K562 (cell line): ENCODE results near the gene B3GAT3. TPM values are rescaled to one million over a fixed set of nuclear protein-coding genes. Genes with fewer than 3 reads are reported as not detected.
A peak's percentile ranks its signal among the peaks of the same experiment; 100 is the strongest.

Experiments used
- BCOR ChIP-seq: fragments of 450-650 bp; IDR thresholded peaks from 2 replicates; pipeline ENCODE4 v1.6.1; 2016
- EP300 ChIP-seq: IDR thresholded peaks from 2 replicates; pipeline ENCODE4 v1.6.1; 2012; ENCODE audit warnings: low read length, improper control_type of control experiment
- GATA2 ChIP-seq: sonication (generic); formaldehyde crosslinking; IDR thresholded peaks from 2 replicates; pipeline ENCODE4 v1.4.0; 2020; ENCODE audit warnings: mild to moderate bottlenecking, missing genetic modification reagents
- JUNB ChIP-seq: fragments of 450-650 bp; formaldehyde crosslinking; conservative IDR thresholded peaks from 2 replicates; pipeline ENCODE4 v1.4.0; 2020; ENCODE audit warnings: mild to moderate bottlenecking
- NEUROD1 ChIP-seq: fragments of 150-350 bp; IDR thresholded peaks from 2 replicates; pipeline ENCODE4 v1.6.1; 2014; ENCODE audit warnings: borderline replicate concordance, low read length, low read depth; ENCODE audit not compliant: partially characterized antibody
- POLR2B ChIP-seq: fragments of 450-650 bp; IDR thresholded peaks from 2 replicates; pipeline ENCODE4 v1.6.1; 2018; ENCODE audit warnings: low read depth; ENCODE audit not compliant: partially characterized antibody
- POLR3A ChIP-seq: IDR thresholded peaks from 2 replicates; pipeline ENCODE4 v1.6.1; 2011; ENCODE audit warnings: borderline replicate concordance, mild to moderate bottlenecking, moderate library complexity; ENCODE audit not compliant: insufficient read length, insufficient read depth; ENCODE audit errors: extremely low read depth
- POU5F1 ChIP-seq: fragments of 150-350 bp; IDR thresholded peaks from 2 replicates; pipeline ENCODE4 v1.6.1; 2014; ENCODE audit warnings: borderline replicate concordance, low read length, low read depth, mild to moderate bottlenecking; ENCODE audit not compliant: partially characterized antibody
- RBM22 ChIP-seq: fragments of 200-400 bp; formaldehyde crosslinking; IDR thresholded peaks from 2 replicates; pipeline ENCODE4 v1.6.1; 2018; ENCODE audit warnings: low read length, low read depth; ENCODE audit not compliant: poor library complexity, severe bottlenecking
- RBM39 ChIP-seq: fragments of 200-400 bp; formaldehyde crosslinking; optimal IDR thresholded peaks from 2 replicates; pipeline ENCODE3; 2018; ENCODE audit warnings: low read depth, low read length
- RNF2 ChIP-seq: sonication (generic); IDR thresholded peaks from 2 replicates; pipeline ENCODE4 v1.6.1; 2016
- SMARCA4 ChIP-seq: fragments of 450-650 bp; IDR thresholded peaks from 2 replicates; pipeline ENCODE4 v1.6.1; 2016
- TFAM ChIP-seq: fragments of 250-450 bp; sonication (Bioruptor Pico); conservative IDR thresholded peaks from 2 replicates; pipeline ENCODE4 v1.5.0; 2021; ENCODE audit warnings: mild to moderate bottlenecking, moderate library complexity
- ZNF121 ChIP-seq: sonication (generic); formaldehyde crosslinking; conservative IDR thresholded peaks from 2 replicates; pipeline ENCODE4 v1.8.0; 2022; ENCODE audit warnings: missing genetic modification reagents
- polyA plus RNA-seq, 8 experiments: library from polyadenylated mRNA; depleted of rRNA in 4 of 8; stranded (reverse) in 5 of 8; unstranded in 3 of 8; fragments of >200 nt; fragmentation: Nextera tagmentation in 2 of 8; fragmentation: Illumina TruSeq in 1 of 8; extraction: Ambion mirVana in 2 of 8; extraction: Trizol in 1 of 8; gene quantifications; 2 replicates each; pipeline versions ENCODE4 v1.2.1 to v1.2.3, GENCODE V29; 2011 to 2014; ENCODE audit warnings: inconsistent platforms in 1 of 8, missing spikeins in 1 of 8
- total RNA-seq, 7 experiments: library from RNA; depleted of rRNA in 6 of 7; stranded (reverse); fragments of >200 nt in 6 of 7; fragmentation: Illumina TruSeq in 2 of 7; extraction: Trizol in 2 of 7; gene quantifications; 2 replicates each; pipeline versions ENCODE4 v1.2.1 to v1.2.3, GENCODE V29; 2011 to 2021; ENCODE audit warnings: low replicate concordance in 1 of 7
- TF ChIP-seq, protein P1 (sequence below): fragments of 250-450 bp; sonication (Bioruptor Pico); IDR thresholded peaks from 2 replicates; pipeline ENCODE4 v1.9.0; 2021; ENCODE audit warnings: mild to moderate bottlenecking
- TF ChIP-seq, protein P2 (sequence below): fragments of 450-650 bp; formaldehyde crosslinking; conservative IDR thresholded peaks from 2 replicates; pipeline ENCODE4 v1.4.0; 2022; ENCODE audit warnings: mild to moderate bottlenecking, missing genetic modification characterization
- TF ChIP-seq, protein P3 (sequence below): sonication (generic); formaldehyde crosslinking; IDR thresholded peaks from 2 replicates; pipeline ENCODE4 v1.8.0; 2023; ENCODE audit warnings: missing genetic modification reagents, mild to moderate bottlenecking, borderline replicate concordance
- TF ChIP-seq, protein P4 (sequence below): fragments of 450-650 bp; IDR thresholded peaks from 2 replicates; pipeline ENCODE4 v1.6.1; 2016; ENCODE audit warnings: borderline replicate concordance

B3GAT3 gene
- total and polyA plus RNA-seq, 9 of the 15 experiments (the other 6 are each of a cell fraction or from before 2014, with no cell fraction given), result 0.30 to 64.0 (median 21.4) TPM

DNA sequence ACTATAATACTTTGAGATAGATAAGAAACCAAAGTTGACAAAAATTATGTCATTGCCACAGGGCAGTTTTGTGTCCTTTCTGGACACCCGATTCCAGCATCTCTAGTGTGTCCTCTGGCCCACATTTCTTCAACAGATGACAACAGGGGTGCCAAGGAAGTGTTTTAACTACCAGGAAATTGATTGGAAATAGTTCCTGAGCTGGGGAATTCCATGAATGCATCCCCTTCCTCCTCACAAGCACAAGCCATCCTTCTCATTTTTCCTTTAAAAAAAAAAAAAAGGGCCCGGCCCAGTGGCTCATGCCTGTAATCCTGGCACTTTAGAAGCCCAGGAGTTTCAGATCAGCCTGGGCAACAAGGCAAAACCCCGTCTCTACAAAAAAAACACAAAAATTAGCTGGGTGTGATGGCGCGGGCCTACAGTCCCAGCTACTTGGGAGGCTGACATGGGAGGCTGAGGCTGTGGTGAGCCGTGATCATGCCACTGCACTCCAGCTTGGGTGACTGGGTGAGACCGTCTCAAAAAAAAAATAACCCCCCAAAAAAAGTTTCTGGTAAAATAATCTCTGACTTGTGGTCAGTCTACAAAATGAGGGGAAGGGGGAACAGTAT lies 797 bp upstream of the B3GAT3 start (continued):
- TF ChIP-seq, protein P1, sequence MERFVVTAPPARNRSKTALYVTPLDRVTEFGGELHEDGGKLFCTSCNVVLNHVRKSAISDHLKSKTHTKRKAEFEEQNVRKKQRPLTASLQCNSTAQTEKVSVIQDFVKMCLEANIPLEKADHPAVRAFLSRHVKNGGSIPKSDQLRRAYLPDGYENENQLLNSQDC (CRISPR knock-in tag), result no peak
- TF ChIP-seq RBM22, result no peak
- no peak for TF ChIP-seq RNF2
- TF ChIP-seq POU5F1, result no peak
- TF ChIP-seq SMARCA4, result 0 out of 2 replicates have a peak, but pooled peaks have one; percentile 4
- TF ChIP-seq, protein P2, sequence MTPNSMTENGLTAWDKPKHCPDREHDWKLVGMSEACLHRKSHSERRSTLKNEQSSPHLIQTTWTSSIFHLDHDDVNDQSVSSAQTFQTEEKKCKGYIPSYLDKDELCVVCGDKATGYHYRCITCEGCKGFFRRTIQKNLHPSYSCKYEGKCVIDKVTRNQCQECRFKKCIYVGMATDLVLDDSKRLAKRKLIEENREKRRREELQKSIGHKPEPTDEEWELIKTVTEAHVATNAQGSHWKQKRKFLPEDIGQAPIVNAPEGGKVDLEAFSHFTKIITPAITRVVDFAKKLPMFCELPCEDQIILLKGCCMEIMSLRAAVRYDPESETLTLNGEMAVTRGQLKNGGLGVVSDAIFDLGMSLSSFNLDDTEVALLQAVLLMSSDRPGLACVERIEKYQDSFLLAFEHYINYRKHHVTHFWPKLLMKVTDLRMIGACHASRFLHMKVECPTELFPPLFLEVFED (CRISPR knock-in tag), result no peak
- TF ChIP-seq EP300, result no peak
- TF ChIP-seq POLR2B, result no peak
- TF ChIP-seq, protein P3, sequence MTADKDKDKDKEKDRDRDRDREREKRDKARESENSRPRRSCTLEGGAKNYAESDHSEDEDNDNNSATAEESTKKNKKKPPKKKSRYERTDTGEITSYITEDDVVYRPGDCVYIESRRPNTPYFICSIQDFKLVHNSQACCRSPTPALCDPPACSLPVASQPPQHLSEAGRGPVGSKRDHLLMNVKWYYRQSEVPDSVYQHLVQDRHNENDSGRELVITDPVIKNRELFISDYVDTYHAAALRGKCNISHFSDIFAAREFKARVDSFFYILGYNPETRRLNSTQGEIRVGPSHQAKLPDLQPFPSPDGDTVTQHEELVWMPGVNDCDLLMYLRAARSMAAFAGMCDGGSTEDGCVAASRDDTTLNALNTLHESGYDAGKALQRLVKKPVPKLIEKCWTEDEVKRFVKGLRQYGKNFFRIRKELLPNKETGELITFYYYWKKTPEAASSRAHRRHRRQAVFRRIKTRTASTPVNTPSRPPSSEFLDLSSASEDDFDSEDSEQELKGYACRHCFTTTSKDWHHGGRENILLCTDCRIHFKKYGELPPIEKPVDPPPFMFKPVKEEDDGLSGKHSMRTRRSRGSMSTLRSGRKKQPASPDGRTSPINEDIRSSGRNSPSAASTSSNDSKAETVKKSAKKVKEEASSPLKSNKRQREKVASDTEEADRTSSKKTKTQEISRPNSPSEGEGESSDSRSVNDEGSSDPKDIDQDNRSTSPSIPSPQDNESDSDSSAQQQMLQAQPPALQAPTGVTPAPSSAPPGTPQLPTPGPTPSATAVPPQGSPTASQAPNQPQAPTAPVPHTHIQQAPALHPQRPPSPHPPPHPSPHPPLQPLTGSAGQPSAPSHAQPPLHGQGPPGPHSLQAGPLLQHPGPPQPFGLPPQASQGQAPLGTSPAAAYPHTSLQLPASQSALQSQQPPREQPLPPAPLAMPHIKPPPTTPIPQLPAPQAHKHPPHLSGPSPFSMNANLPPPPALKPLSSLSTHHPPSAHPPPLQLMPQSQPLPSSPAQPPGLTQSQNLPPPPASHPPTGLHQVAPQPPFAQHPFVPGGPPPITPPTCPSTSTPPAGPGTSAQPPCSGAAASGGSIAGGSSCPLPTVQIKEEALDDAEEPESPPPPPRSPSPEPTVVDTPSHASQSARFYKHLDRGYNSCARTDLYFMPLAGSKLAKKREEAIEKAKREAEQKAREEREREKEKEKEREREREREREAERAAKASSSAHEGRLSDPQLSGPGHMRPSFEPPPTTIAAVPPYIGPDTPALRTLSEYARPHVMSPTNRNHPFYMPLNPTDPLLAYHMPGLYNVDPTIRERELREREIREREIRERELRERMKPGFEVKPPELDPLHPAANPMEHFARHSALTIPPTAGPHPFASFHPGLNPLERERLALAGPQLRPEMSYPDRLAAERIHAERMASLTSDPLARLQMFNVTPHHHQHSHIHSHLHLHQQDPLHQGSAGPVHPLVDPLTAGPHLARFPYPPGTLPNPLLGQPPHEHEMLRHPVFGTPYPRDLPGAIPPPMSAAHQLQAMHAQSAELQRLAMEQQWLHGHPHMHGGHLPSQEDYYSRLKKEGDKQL (CRISPR knock-in tag), result no peak
- TF ChIP-seq POLR3A, result no peak
- TF ChIP-seq, protein P4, sequence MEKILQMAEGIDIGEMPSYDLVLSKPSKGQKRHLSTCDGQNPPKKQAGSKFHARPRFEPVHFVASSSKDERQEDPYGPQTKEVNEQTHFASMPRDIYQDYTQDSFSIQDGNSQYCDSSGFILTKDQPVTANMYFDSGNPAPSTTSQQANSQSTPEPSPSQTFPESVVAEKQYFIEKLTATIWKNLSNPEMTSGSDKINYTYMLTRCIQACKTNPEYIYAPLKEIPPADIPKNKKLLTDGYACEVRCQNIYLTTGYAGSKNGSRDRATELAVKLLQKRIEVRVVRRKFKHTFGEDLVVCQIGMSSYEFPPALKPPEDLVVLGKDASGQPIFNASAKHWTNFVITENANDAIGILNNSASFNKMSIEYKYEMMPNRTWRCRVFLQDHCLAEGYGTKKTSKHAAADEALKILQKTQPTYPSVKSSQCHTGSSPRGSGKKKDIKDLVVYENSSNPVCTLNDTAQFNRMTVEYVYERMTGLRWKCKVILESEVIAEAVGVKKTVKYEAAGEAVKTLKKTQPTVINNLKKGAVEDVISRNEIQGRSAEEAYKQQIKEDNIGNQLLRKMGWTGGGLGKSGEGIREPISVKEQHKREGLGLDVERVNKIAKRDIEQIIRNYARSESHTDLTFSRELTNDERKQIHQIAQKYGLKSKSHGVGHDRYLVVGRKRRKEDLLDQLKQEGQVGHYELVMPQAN, result no peak
- TF ChIP-seq ZNF121 (CRISPR knock-in tag), result no peak
- TF ChIP-seq NEUROD1, result no peak
- no peak for TF ChIP-seq BCOR
- TF ChIP-seq RBM39, result no peak
- no peak for TF ChIP-seq JUNB
- 0 out of 2 replicates have a peak, but pooled peaks have one; percentile 35 for TF ChIP-seq GATA2 (CRISPR knock-in tag)
- no peak for TF ChIP-seq TFAM (CRISPR knock-in tag)
